Endothelial cell of umbilical vein (primary cell): ENCODE results near the gene CCSER1. TPM values are rescaled to one million over a fixed set of nuclear protein-coding genes. Genes with fewer than 3 reads are reported as not detected.

Experiments used
- BruUV-seq: library from RNA; stranded (reverse); fragments of 400-500 nt; replicated peaks from 2 replicates; lab custom pipeline; 2021; lab: Mats Ljungman, UMichigan
- CTCF ChIA-PET: fragments of 300-600, 350-600 bp; sonication (Branson Sonifier 250); formaldehyde crosslinking; loops from one replicate; lab custom pipeline; 2021; ENCODE audit warnings: antibody characterized with exemption, inconsistent platforms; lab: Charles Lee
- POLR2A ChIA-PET: fragments of 300-600, 350-600 bp; sonication (Branson Sonifier 250); formaldehyde crosslinking; loops from one replicate; lab custom pipeline; 2021; ENCODE audit warnings: antibody characterized with exemption, inconsistent platforms; lab: Charles Lee
- DNase-seq: peaks from one replicate; pipeline ENCODE4 v3.0.0-alpha.2; 2011; ENCODE audit warnings: low read depth, low spot score
- FAIRE-seq: peaks from 2 replicates; lab custom pipeline; 2011; peaks lifted over from hg19 to GRCh38; lab: Jason Lieb, UNC
- H2AFZ ChIP-seq: 2 replicates; pipeline ENCODE4 v1.6.0; 2012; ENCODE audit warnings: low read depth, low read length, control low read depth, inconsistent platforms
- H3K27ac ChIP-seq: 2 replicates; pipeline ENCODE4 v1.5.1; 2011; ENCODE audit warnings: low read depth, mild to moderate bottlenecking, control low read depth, low read length, moderate library complexity; ENCODE audit not compliant: insufficient read depth
- H3K27me3 ChIP-seq, 2 experiments: 2 replicates each; pipeline versions ENCODE4 v1.6.0 to v1.6.1; 2011; ENCODE audit warnings: low read length in 2 of 2, mixed read lengths in 1 of 2; ENCODE audit not compliant: control insufficient read depth in 2 of 2, insufficient read depth in 2 of 2
- H3K36me3 ChIP-seq, 2 experiments: 2 replicates in 1 of 2; 3 replicates in 1 of 2; pipeline ENCODE4 v1.5.1; 2011; ENCODE audit warnings: low read length in 2 of 2, mild to moderate bottlenecking in 1 of 2, moderate library complexity in 1 of 2; ENCODE audit not compliant: control insufficient read depth in 2 of 2, insufficient read depth in 2 of 2; ENCODE audit errors: extremely low read depth in 1 of 2
- H3K4me1 ChIP-seq: 3 replicates; pipeline ENCODE4 v1.5.1; 2011; ENCODE audit warnings: mild to moderate bottlenecking, low read length; ENCODE audit not compliant: control insufficient read depth, insufficient read depth; ENCODE audit errors: extremely low read depth
- H3K4me2 ChIP-seq: 2 replicates; pipeline ENCODE4 v1.6.1; 2011; ENCODE audit warnings: low read length, control low read depth, mixed read lengths; ENCODE audit not compliant: insufficient read depth
- H3K4me3 ChIP-seq, 3 experiments: fragments of 200-600 bp in 1 of 3; sonication (generic), shearing (Covaris generic) in 1 of 3; replicated peaks in 1 of 3; 2 replicates each; pipeline ENCODE4 v1.5.1; 2011 to 2016; ENCODE audit warnings: control low read depth in 3 of 3, low read length in 3 of 3, mild to moderate bottlenecking in 2 of 3, inconsistent platforms in 1 of 3, low read depth in 1 of 3, moderate library complexity in 1 of 3; ENCODE audit not compliant: insufficient read depth in 1 of 3
- H3K79me2 ChIP-seq: 2 replicates; pipeline ENCODE4 v1.6.0; 2012; ENCODE audit warnings: low read length, inconsistent platforms; ENCODE audit not compliant: control insufficient read depth, insufficient read depth
- H3K9ac ChIP-seq: replicated peaks from 2 replicates; pipeline ENCODE3; 2011; ENCODE audit warnings: low read length, control low read depth; ENCODE audit not compliant: insufficient read depth; ENCODE audit errors: extremely low read depth
- H3K9me1 ChIP-seq: replicated peaks from 3 replicates; pipeline ENCODE4 v1.6.0; 2011; ENCODE audit warnings: mild to moderate bottlenecking, low read length; ENCODE audit not compliant: control insufficient read depth, insufficient read depth; ENCODE audit errors: extremely low read depth
- H3K9me3 ChIP-seq: replicated peaks from 2 replicates; pipeline ENCODE4 v1.5.1; 2012; ENCODE audit warnings: low read length, inconsistent platforms; ENCODE audit not compliant: control insufficient read depth, insufficient read depth
- H4K20me1 ChIP-seq: replicated peaks from 2 replicates; pipeline ENCODE3; 2011; ENCODE audit warnings: mild to moderate bottlenecking, low read length; ENCODE audit not compliant: control insufficient read depth, insufficient read depth; ENCODE audit errors: extremely low read depth
- CTCF ChIP-seq, 2 donors: IDR thresholded peaks; 1 replicate in 1 of 2; 2 replicates in 1 of 2; pipeline ENCODE4 v1.5.1; 2011; ENCODE audit warnings: low read length in 2 of 2, mild to moderate bottlenecking in 2 of 2, moderate library complexity in 2 of 2, control low read depth in 1 of 2, inconsistent platforms in 1 of 2, low read depth in 1 of 2; ENCODE audit not compliant: insufficient read depth in 1 of 2; ENCODE audit errors: extremely low read depth in 1 of 2
- EZH2 ChIP-seq: IDR thresholded peaks from 2 replicates; pipeline ENCODE4 v1.6.1; 2012; ENCODE audit warnings: borderline replicate concordance, low read depth, mild to moderate bottlenecking, moderate library complexity, low read length, inconsistent platforms; ENCODE audit not compliant: severe bottlenecking
- FOS ChIP-seq: IDR thresholded peaks from 2 replicates; pipeline ENCODE4 v1.6.1; 2011; ENCODE audit warnings: mild to moderate bottlenecking, low read length, moderate library complexity, borderline replicate concordance; ENCODE audit not compliant: insufficient read depth
- GATA2 ChIP-seq: IDR thresholded peaks from 2 replicates; pipeline ENCODE4 v1.7.0; 2011; ENCODE audit warnings: low read depth, mild to moderate bottlenecking, moderate library complexity, mixed read lengths, low read length; ENCODE audit not compliant: insufficient read length, insufficient read depth
- JUN ChIP-seq: IDR thresholded peaks from 2 replicates; pipeline ENCODE4 v1.6.1; 2011; ENCODE audit warnings: borderline replicate concordance, low read depth; ENCODE audit not compliant: insufficient read length, insufficient read depth
- MAX ChIP-seq: IDR thresholded peaks from 2 replicates; pipeline ENCODE4 v1.6.1; 2011; ENCODE audit not compliant: insufficient read depth, insufficient read length
- MYC ChIP-seq: IDR thresholded peaks from one replicate; pipeline ENCODE4 v1.6.1; 2011; ENCODE audit warnings: mild to moderate bottlenecking, low read depth, low read length
- POLR2A ChIP-seq: IDR thresholded peaks from 2 replicates; pipeline ENCODE4 v1.6.1; 2012; ENCODE audit warnings: low read depth, mild to moderate bottlenecking, control low read depth, low read length
- POLR2AphosphoS5 ChIP-seq: IDR thresholded peaks from 2 replicates; pipeline ENCODE4 v1.6.1; 2012; ENCODE audit warnings: low read depth, mild to moderate bottlenecking, control low read depth, low read length, moderate library complexity; ENCODE audit not compliant: insufficient read depth
- dilution Hi-C: fragments of 300-500 bp; cut with MboI; formaldehyde crosslinking; loops from one replicate; pipeline ENCODE4 v1.15.0; 2019; ENCODE audit warnings: low sequenced_read_pairs; ENCODE audit not compliant: extremely low pct_ligation_motif_present
- intact Hi-C: fragments of 100-400 bp; cut with micrococcal nuclease; formaldehyde crosslinking; loops from one replicate; pipeline ENCODE4 v1.10.0; 2022
- polyA plus RNA-seq, 4 experiments: library from polyadenylated mRNA; depleted of rRNA in 3 of 4; stranded (reverse) in 3 of 4; unstranded in 1 of 4; fragments of >200 nt; gene quantifications; 2 replicates each; pipeline versions ENCODE4 v1.2.1 to v1.2.3, GENCODE V29; 2011 to 2012; ENCODE audit warnings: missing spikeins in 1 of 4
- total RNA-seq: library from RNA; stranded (reverse); gene quantifications from 2 replicates; pipeline ENCODE4 v1.2.3, GENCODE V29; 2021

CCSER1 gene
- total and polyA plus RNA-seq, 2 donors (not counting 3 experiments of a cell fraction or from before 2014, with no cell fraction given), result 0.11 to 1.8 TPM

DNA sequence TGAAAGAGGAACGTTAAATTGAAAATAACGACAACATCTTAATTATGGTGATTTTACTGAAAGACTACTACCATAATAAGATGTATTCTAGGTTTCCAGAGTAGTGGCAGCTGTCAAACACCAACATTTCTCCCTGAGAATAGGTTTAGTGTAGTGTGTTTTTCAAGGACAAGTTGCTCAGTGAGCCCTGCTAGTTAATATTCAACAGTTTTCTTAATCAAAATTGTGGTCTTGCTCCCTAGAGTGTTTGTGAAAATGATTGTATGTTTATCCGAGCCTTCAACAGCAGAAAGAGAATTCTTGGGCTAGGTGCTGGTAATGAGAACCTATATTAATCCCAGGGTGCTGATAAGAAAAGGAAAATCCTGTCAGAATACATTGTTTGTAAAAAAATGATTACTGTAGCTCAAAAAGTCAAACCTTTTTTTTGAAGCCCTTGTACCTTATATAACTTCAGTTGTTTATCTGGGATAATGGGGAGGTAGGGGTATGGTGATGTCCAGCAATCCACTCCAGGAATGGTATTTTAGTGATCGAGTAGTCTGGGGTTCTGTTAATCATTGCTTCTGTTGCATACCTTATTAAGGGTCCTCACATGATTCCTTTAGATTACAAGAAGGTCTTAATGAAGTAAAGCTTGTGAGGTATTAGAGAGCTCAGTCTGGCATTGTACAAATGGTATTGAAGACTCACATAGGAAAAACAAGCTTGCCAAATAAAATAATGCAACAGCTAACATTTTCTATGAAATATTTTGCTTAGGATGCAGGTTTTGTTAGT lies 110.7 kb downstream of the CCSER1 start:
- H3K4me1 ChIP-seq, result no peaks in the 10 kb centered on the region

More for the DNA sequence above, 110.7 kb downstream of the CCSER1 start:
- Histone ChIP-seq H3K9me1 (no peaks in the 10 kb centered on the region), H3K4me3 (no peak overlapping the region), H2AFZ (no peak overlapping the region), H4K20me1 (no peaks in the 10 kb centered on the region), H3K9me3 (no peaks in the 10 kb centered on the region), H3K79me2 (no peaks in the 10 kb centered on the region), H3K27me3 (no peaks in the 10 kb centered on the region), H3K9ac (no peak overlapping the region), H3K27ac (no peak overlapping the region), H3K4me2 (no peak overlapping the region), H3K36me3 (no peaks in the 10 kb centered on the region)
- TF ChIP-seq GATA2 (no peak), CTCF (IDR thresholded peaks at IDR 0.05; ENCODE audit: extremely low read depth in 1 of 2, insufficient read depth in 1 of 2, low read depth in 1 of 2, low read length in 2 of 2) (no peak), FOS (no peak), POLR2A (no peak), MAX (no peak), JUN (no peak), MYC (no peak), EZH2 (no peak), POLR2AphosphoS5 (no peak)
- dilution Hi-C loops, result no loop called here
- intact Hi-C loops, result no loop called here
- FAIRE-seq, result no peak
- DNase-seq, result no peak
- POLR2A ChIA-PET, result no interaction called here
- BruUV-seq, result no TSS peak
- CTCF ChIA-PET, result interaction anchor here (0.9 to 1.6 kb wide), 4 partner anchors 23 to 50 kb away, joined by 3 to 5 read pairs (median 3); no protein-coding TSS in a partner anchor
